Osteocyte (in vitro differentiated cells): Measurements from ENCODE around the gene TPM1. TPM values are rescaled to one million over a fixed set of nuclear protein-coding genes. Genes with fewer than 3 reads are reported as not detected.
A peak's percentile ranks its signal among the peaks of the same experiment; 100 is the strongest.

Source experiments
- DNase-seq: peaks from one replicate; pipeline ENCODE4 v3.0.0; 2021; ENCODE audit warnings: mixed read lengths; ENCODE audit not compliant: unreplicated experiment; ENCODE audit errors: extremely low spot score
- H3K27ac Mint-ChIP-seq: one replicate; pipeline ENCODE4 v1.8.0; 2021; ENCODE audit warnings: mild to moderate bottlenecking, mixed read lengths; ENCODE audit not compliant: unreplicated experiment
- H3K27me3 Mint-ChIP-seq: one replicate; pipeline ENCODE4 v1.8.0; 2021; ENCODE audit warnings: mixed read lengths; ENCODE audit not compliant: unreplicated experiment
- H3K36me3 Mint-ChIP-seq: one replicate; pipeline ENCODE4 v1.8.0; 2021; ENCODE audit warnings: mixed read lengths; ENCODE audit not compliant: unreplicated experiment
- H3K4me1 Mint-ChIP-seq: one replicate; pipeline ENCODE4 v1.8.0; 2021; ENCODE audit warnings: mixed read lengths; ENCODE audit not compliant: unreplicated experiment
- H3K4me3 Mint-ChIP-seq: one replicate; pipeline ENCODE4 v1.8.0; 2021; ENCODE audit warnings: mild to moderate bottlenecking, moderate library complexity, mixed read lengths; ENCODE audit not compliant: unreplicated experiment
- H3K9me3 Mint-ChIP-seq: one replicate; pipeline ENCODE4 v1.8.0; 2021; ENCODE audit warnings: mixed read lengths; ENCODE audit not compliant: unreplicated experiment
- total RNA-seq: library from RNA; stranded (reverse); gene quantifications from 2 replicates; pipeline ENCODE4 v1.2.1, GENCODE V29; 2021
- TF ChIP-seq, protein P1 (sequence below): fragments of 200-600 bp; sonication (generic); IDR thresholded peaks from 2 replicates; pipeline ENCODE4 v1.5.0; 2021; ENCODE audit warnings: antibody characterized with exemption, mild to moderate bottlenecking, moderate library complexity

Gene TPM1
- total RNA-seq, 1 donor from 2014 or later: 1,747 TPM

GRCh38 chr15:63040954-63041353 is 1.6 kb upstream of the TPM1 start:
- no peaks in the 10 kb centered on the region for H3K27me3 Mint-ChIP-seq
- H3K4me1 Mint-ChIP-seq: peaks cover 56% of the 10 kb centered on the region

GRCh38 chr15:63041402-63041973 is 1.1 kb upstream of the TPM1 start:
- TF ChIP-seq, protein P1, sequence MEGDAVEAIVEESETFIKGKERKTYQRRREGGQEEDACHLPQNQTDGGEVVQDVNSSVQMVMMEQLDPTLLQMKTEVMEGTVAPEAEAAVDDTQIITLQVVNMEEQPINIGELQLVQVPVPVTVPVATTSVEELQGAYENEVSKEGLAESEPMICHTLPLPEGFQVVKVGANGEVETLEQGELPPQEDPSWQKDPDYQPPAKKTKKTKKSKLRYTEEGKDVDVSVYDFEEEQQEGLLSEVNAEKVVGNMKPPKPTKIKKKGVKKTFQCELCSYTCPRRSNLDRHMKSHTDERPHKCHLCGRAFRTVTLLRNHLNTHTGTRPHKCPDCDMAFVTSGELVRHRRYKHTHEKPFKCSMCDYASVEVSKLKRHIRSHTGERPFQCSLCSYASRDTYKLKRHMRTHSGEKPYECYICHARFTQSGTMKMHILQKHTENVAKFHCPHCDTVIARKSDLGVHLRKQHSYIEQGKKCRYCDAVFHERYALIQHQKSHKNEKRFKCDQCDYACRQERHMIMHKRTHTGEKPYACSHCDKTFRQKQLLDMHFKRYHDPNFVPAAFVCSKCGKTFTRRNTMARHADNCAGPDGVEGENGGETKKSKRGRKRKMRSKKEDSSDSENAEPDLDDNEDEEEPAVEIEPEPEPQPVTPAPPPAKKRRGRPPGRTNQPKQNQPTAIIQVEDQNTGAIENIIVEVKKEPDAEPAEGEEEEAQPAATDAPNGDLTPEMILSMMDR: no peak
- Mint-ChIP-seq H3K9me3 (peaks cover 4% of the 10 kb centered on the region), H3K27ac (peak overlapping the region; percentile 87), H3K27me3 (no peaks in the 10 kb centered on the region), H3K4me1 (peaks cover 56% of the 10 kb centered on the region), H3K36me3 (peaks cover 31% of the 10 kb centered on the region), H3K4me3 (peak overlapping the region; percentile 99)
- no peak for DNase-seq

More at GRCh38 chr15:63040954-63041353, 1.6 kb upstream of the TPM1 start:
- H3K36me3 Mint-ChIP-seq: peaks cover 25% of the 10 kb centered on the region
- no peak for DNase-seq
- TF ChIP-seq, protein P1: no peak
- H3K9me3 Mint-ChIP-seq: peaks cover 4% of the 10 kb centered on the region
- H3K27ac Mint-ChIP-seq: peak overlapping the region; percentile 87
- peak overlapping the region; percentile 99 for H3K4me3 Mint-ChIP-seq

GRCh38 chr15:63042877-63043334 is 359 bp downstream of the TPM1 start:
- Mint-ChIP-seq H3K27me3 (no peaks in the 10 kb centered on the region), H3K9me3 (peaks cover 4% of the 10 kb centered on the region), H3K4me1 (peaks cover 63% of the 10 kb centered on the region), H3K4me3 (peak overlapping the region; percentile 99), H3K36me3 (peaks cover 36% of the 10 kb centered on the region), H3K27ac (peak overlapping the region; percentile 99)
- TF ChIP-seq, protein P1: no peak
- DNase-seq: no peak

GRCh38 chr15:63043335-63044076 is 959 bp downstream of the TPM1 start:
- Mint-ChIP-seq H3K27ac (peak overlapping the region; percentile 99), H3K4me1 (peaks cover 57% of the 10 kb centered on the region)
- TF ChIP-seq, protein P1: no peak

GRCh38 chr15:63044077-63044644 is 1.6 kb downstream of the TPM1 start:
- Mint-ChIP-seq H3K9me3 (peaks cover 4% of the 10 kb centered on the region), H3K4me3 (peak overlapping the region; percentile 99), H3K27me3 (no peaks in the 10 kb centered on the region), H3K36me3 (peaks cover 37% of the 10 kb centered on the region), H3K27ac (peak overlapping the region; percentile 99), H3K4me1 (peaks cover 57% of the 10 kb centered on the region)
- DNase-seq: no peak
- TF ChIP-seq, protein P1: no peak

More at GRCh38 chr15:63043335-63044076, 959 bp downstream of the TPM1 start:
- H3K27me3 Mint-ChIP-seq: no peaks in the 10 kb centered on the region
- peaks cover 36% of the 10 kb centered on the region for H3K36me3 Mint-ChIP-seq
- peaks cover 4% of the 10 kb centered on the region for H3K9me3 Mint-ChIP-seq
- no peak for DNase-seq
- H3K4me3 Mint-ChIP-seq: peak overlapping the region; percentile 99
